Mucosa of gallbladder (tissue), 1 donor: Measurements from ENCODE around the gene PITPNB. TPM values are rescaled to one million over a fixed set of nuclear protein-coding genes. Genes with fewer than 3 reads are reported as not detected.

Experiments used
- DNase-seq: peaks from one replicate; pipeline ENCODE4 v3.0.0-alpha.2; 2020; ENCODE audit warnings: low spot score
- total RNA-seq: library from RNA; stranded (reverse); gene quantifications from one replicate; pipeline ENCODE4 v1.2.1, GENCODE V29; 2021
- donor health status: DM: no; HTN: no; CAD: no.

Gene PITPNB
- total RNA-seq, 1 donor from 2014 or later = 80.9 TPM

GRCh38 chr22:27859336-27859735, 59.7 kb downstream of the PITPNB start:
- DNase-seq = no peak

GRCh38 chr22:27858626-27859025, 60.4 kb downstream of the PITPNB start:
- DNase-seq = no peak

- peak; percentile 34 for DNase-seq
These were observed 61.6 kb downstream of the PITPNB start for GRCh38 chr22:27857443-27857842.

GRCh38 chr22:27856386-27856785, 62.7 kb downstream of the PITPNB start:
- DNase-seq = no peak

- DNase-seq = no peak
These were observed 65.6 kb downstream of the PITPNB start for GRCh38 chr22:27853424-27853823.

GRCh38 chr22:27851974-27852746, 66.9 kb downstream of the PITPNB start:
- DNase-seq = no peak

GRCh38 chr22:27850000-27850521, 69.0 kb downstream of the PITPNB start:
- no peak for DNase-seq

GRCh38 chr22:27848005-27848404, 71.1 kb downstream of the PITPNB start:
- no peak for DNase-seq

GRCh38 chr22:27846910-27847309, 72.1 kb downstream of the PITPNB start:
- DNase-seq = no peak

GRCh38 chr22:27846248-27846757, 72.8 kb downstream of the PITPNB start:
- no peak for DNase-seq

- DNase-seq = no peak
These were observed 73.4 kb downstream of the PITPNB start for GRCh38 chr22:27845644-27846043.

- no peak for DNase-seq
These were observed 74.1 kb downstream of the PITPNB start for GRCh38 chr22:27844656-27845591.

- no peak for DNase-seq
These were observed 74.8 kb downstream of the PITPNB start for GRCh38 chr22:27844256-27844655.

GRCh38 chr22:27843441-27843840, 75.6 kb downstream of the PITPNB start:
- no peak for DNase-seq

- DNase-seq = no peak
These were observed 76.2 kb downstream of the PITPNB start for GRCh38 chr22:27842669-27843431.

- no peak for DNase-seq
These were observed 76.9 kb downstream of the PITPNB start for GRCh38 chr22:27842201-27842600.

GRCh38 chr22:27840436-27840835, 78.6 kb downstream of the PITPNB start:
- DNase-seq = no peak

- no peak for DNase-seq
These were observed 79.9 kb downstream of the PITPNB start for GRCh38 chr22:27839057-27839660.

- no peak for DNase-seq
These were observed 82.9 kb downstream of the PITPNB start for GRCh38 chr22:27836181-27836580.

GRCh38 chr22:27835446-27835845, 83.6 kb downstream of the PITPNB start:
- DNase-seq = no peak
